ENCODE results near the gene ZBTB7A. TPM values are rescaled to one million over a fixed set of nuclear protein-coding genes. Genes with fewer than 3 reads are reported as not detected.

Gene ZBTB7A
- total RNA-seq, 1 experiment from 2014 or later: 7.2 TPM

GRCh38 chr19:4028334-4029246 lies 38.1 kb downstream of the ZBTB7A start:
- no peak overlapping the region for H3K4me3 ChIP-seq (ENCODE audit: low read length)
- no peaks in the 10 kb centered on the region for H3K4me1 ChIP-seq (ENCODE audit: low read length)
- no peak overlapping the region for H2AFZ ChIP-seq (ENCODE audit: low read length)
- no peaks in the 10 kb centered on the region for H3K79me2 ChIP-seq (ENCODE audit: low read length)
- DNase-seq: no peak
- no peaks in the 10 kb centered on the region for H3K27me3 ChIP-seq (ENCODE audit: low read length)
- no peak overlapping the region for H3K4me2 ChIP-seq (ENCODE audit: low read depth, low read length, poor library complexity, severe bottlenecking)
- no peaks in the 10 kb centered on the region for H4K20me1 ChIP-seq (ENCODE audit: insufficient read depth, low read depth, low read length)
- H3K9me2 ChIP-seq (replicated peaks; ENCODE audit: insufficient read depth, low read length): no peaks in the 10 kb centered on the region
- H3K9me3 ChIP-seq (ENCODE audit: low read length): no peaks in the 10 kb centered on the region
- H3K9ac ChIP-seq (ENCODE audit: low read length): no peak overlapping the region
- H3K27ac ChIP-seq (ENCODE audit: low read length): no peak overlapping the region
- no peaks in the 10 kb centered on the region for H3K36me3 ChIP-seq (ENCODE audit: insufficient read depth, low read length)

- H3K9me3 ChIP-seq (ENCODE audit: low read length): no peaks in the 10 kb centered on the region
- H3K9ac ChIP-seq (ENCODE audit: low read length): no peak overlapping the region
- no peaks in the 10 kb centered on the region for H3K79me2 ChIP-seq (ENCODE audit: low read length)
- no peaks in the 10 kb centered on the region for H3K9me2 ChIP-seq (replicated peaks; ENCODE audit: insufficient read depth, low read length)
- H2AFZ ChIP-seq (ENCODE audit: low read length): no peak overlapping the region
- no peak for DNase-seq
- no peaks in the 10 kb centered on the region for H3K27me3 ChIP-seq (ENCODE audit: low read length)
- no peaks in the 10 kb centered on the region for H3K4me1 ChIP-seq (ENCODE audit: low read length)
- H3K27ac ChIP-seq (ENCODE audit: low read length): no peak overlapping the region
- H3K4me3 ChIP-seq (ENCODE audit: low read length): no peak overlapping the region
- no peaks in the 10 kb centered on the region for H4K20me1 ChIP-seq (ENCODE audit: insufficient read depth, low read depth, low read length)
- no peaks in the 10 kb centered on the region for H3K36me3 ChIP-seq (ENCODE audit: insufficient read depth, low read length)
- H3K4me2 ChIP-seq (ENCODE audit: low read depth, low read length, poor library complexity, severe bottlenecking): no peak overlapping the region
Measured at GRCh38 chr19:4027146-4027545, 39.6 kb downstream of the ZBTB7A start.

GRCh38 chr19:4025317-4025716 lies 41.4 kb downstream of the ZBTB7A start:
- H3K27ac ChIP-seq (ENCODE audit: low read length): no peak overlapping the region
- 0 out of 2 replicates have a peak, but pooled peaks cover 2% of the 10 kb centered on the region for H3K4me1 ChIP-seq (ENCODE audit: low read length)
- H2AFZ ChIP-seq (ENCODE audit: low read length): no peak overlapping the region
- no peak overlapping the region for H3K4me2 ChIP-seq (ENCODE audit: low read depth, low read length, poor library complexity, severe bottlenecking)
- H3K9me3 ChIP-seq (ENCODE audit: low read length): no peaks in the 10 kb centered on the region
- DNase-seq: no peak
- H3K9me2 ChIP-seq (replicated peaks; ENCODE audit: insufficient read depth, low read length): no peaks in the 10 kb centered on the region
- no peak overlapping the region for H3K9ac ChIP-seq (ENCODE audit: low read length)
- no peak overlapping the region for H3K4me3 ChIP-seq (ENCODE audit: low read length)
- no peaks in the 10 kb centered on the region for H3K36me3 ChIP-seq (ENCODE audit: insufficient read depth, low read length)
- no peaks in the 10 kb centered on the region for H3K27me3 ChIP-seq (ENCODE audit: low read length)
- peaks cover 7% of the 10 kb centered on the region for H3K79me2 ChIP-seq (ENCODE audit: low read length)
- H4K20me1 ChIP-seq (ENCODE audit: insufficient read depth, low read depth, low read length): no peaks in the 10 kb centered on the region

GRCh38 chr19:4023600-4024398 lies 42.9 kb downstream of the ZBTB7A start:
- H3K27me3 ChIP-seq (ENCODE audit: low read length): no peaks in the 10 kb centered on the region
- no peak overlapping the region for H2AFZ ChIP-seq (ENCODE audit: low read length)
- no peak overlapping the region for H3K4me3 ChIP-seq (ENCODE audit: low read length)
- H3K36me3 ChIP-seq (ENCODE audit: insufficient read depth, low read length): no peaks in the 10 kb centered on the region
- H4K20me1 ChIP-seq (ENCODE audit: insufficient read depth, low read depth, low read length): no peaks in the 10 kb centered on the region
- DNase-seq: no peak
- no peak overlapping the region for H3K4me2 ChIP-seq (ENCODE audit: low read depth, low read length, poor library complexity, severe bottlenecking)
- H3K9me3 ChIP-seq (ENCODE audit: low read length): no peaks in the 10 kb centered on the region
- no peak overlapping the region for H3K9ac ChIP-seq (ENCODE audit: low read length)
- peaks cover 10% of the 10 kb centered on the region for H3K79me2 ChIP-seq (ENCODE audit: low read length)
- no peaks in the 10 kb centered on the region for H3K9me2 ChIP-seq (replicated peaks; ENCODE audit: insufficient read depth, low read length)
- 0 out of 2 replicates have a peak, but pooled peaks cover 2% of the 10 kb centered on the region for H3K4me1 ChIP-seq (ENCODE audit: low read length)
- H3K27ac ChIP-seq (ENCODE audit: low read length): no peak overlapping the region

GRCh38 chr19:4019578-4019977 lies 47.1 kb downstream of the ZBTB7A start:
- Histone ChIP-seq H3K9ac (ENCODE audit: low read length) (no peak overlapping the region), H2AFZ (ENCODE audit: low read length) (no peak overlapping the region), H3K4me2 (ENCODE audit: low read depth, low read length, poor library complexity, severe bottlenecking) (no peak overlapping the region), H3K27ac (ENCODE audit: low read length) (no peak overlapping the region), H3K4me1 (ENCODE audit: low read length) (0 out of 2 replicates have a peak, but pooled peaks cover 2% of the 10 kb centered on the region), H3K27me3 (ENCODE audit: low read length) (no peaks in the 10 kb centered on the region), H3K9me3 (ENCODE audit: low read length) (no peaks in the 10 kb centered on the region), H4K20me1 (ENCODE audit: insufficient read depth, low read depth, low read length) (peaks cover 8% of the 10 kb centered on the region; the same call in 1 of the 2 replicates), H3K4me3 (ENCODE audit: low read length) (no peak overlapping the region), H3K9me2 (replicated peaks; ENCODE audit: insufficient read depth, low read length) (no peaks in the 10 kb centered on the region), H3K36me3 (ENCODE audit: insufficient read depth, low read length) (no peaks in the 10 kb centered on the region), H3K79me2 (ENCODE audit: low read length) (peaks cover 25% of the 10 kb centered on the region)
- no peak for DNase-seq

GRCh38 chr19:4018775-4019504 lies 47.8 kb downstream of the ZBTB7A start:
- no peaks in the 10 kb centered on the region for H3K9me2 ChIP-seq (replicated peaks; ENCODE audit: insufficient read depth, low read length)
- no peaks in the 10 kb centered on the region for H3K36me3 ChIP-seq (ENCODE audit: insufficient read depth, low read length)
- H2AFZ ChIP-seq (ENCODE audit: low read length): no peak overlapping the region
- H3K4me1 ChIP-seq (ENCODE audit: low read length): 0 out of 2 replicates have a peak, but pooled peaks cover 2% of the 10 kb centered on the region
- H3K9ac ChIP-seq (ENCODE audit: low read length): no peak overlapping the region
- no peaks in the 10 kb centered on the region for H3K27me3 ChIP-seq (ENCODE audit: low read length)
- H3K79me2 ChIP-seq (ENCODE audit: low read length): peaks cover 26% of the 10 kb centered on the region
- no peak for DNase-seq
- peaks cover 13% of the 10 kb centered on the region; the same call in 1 of the 2 replicates for H4K20me1 ChIP-seq (ENCODE audit: insufficient read depth, low read depth, low read length)
- H3K9me3 ChIP-seq (ENCODE audit: low read length): no peaks in the 10 kb centered on the region
- H3K27ac ChIP-seq (ENCODE audit: low read length): no peak overlapping the region
- H3K4me3 ChIP-seq (ENCODE audit: low read length): no peak overlapping the region
- no peak overlapping the region for H3K4me2 ChIP-seq (ENCODE audit: low read depth, low read length, poor library complexity, severe bottlenecking)

- H3K27me3 ChIP-seq (ENCODE audit: low read length): no peaks in the 10 kb centered on the region
- no peak overlapping the region for H3K9ac ChIP-seq (ENCODE audit: low read length)
- no peaks in the 10 kb centered on the region for H3K36me3 ChIP-seq (ENCODE audit: insufficient read depth, low read length)
- H4K20me1 ChIP-seq (ENCODE audit: insufficient read depth, low read depth, low read length): peaks cover 13% of the 10 kb centered on the region; the same call in 1 of the 2 replicates
- H3K27ac ChIP-seq (ENCODE audit: low read length): no peak overlapping the region
- peaks cover 26% of the 10 kb centered on the region for H3K79me2 ChIP-seq (ENCODE audit: low read length)
- H3K9me2 ChIP-seq (replicated peaks; ENCODE audit: insufficient read depth, low read length): no peaks in the 10 kb centered on the region
- H3K4me2 ChIP-seq (ENCODE audit: low read depth, low read length, poor library complexity, severe bottlenecking): no peak overlapping the region
- no peaks in the 10 kb centered on the region for H3K9me3 ChIP-seq (ENCODE audit: low read length)
- no peak overlapping the region for H3K4me3 ChIP-seq (ENCODE audit: low read length)
- 0 out of 2 replicates have a peak, but pooled peaks cover 2% of the 10 kb centered on the region for H3K4me1 ChIP-seq (ENCODE audit: low read length)
- DNase-seq: no peak
- H2AFZ ChIP-seq (ENCODE audit: low read length): no peak overlapping the region
Measured at GRCh38 chr19:4018140-4018613, 48.5 kb downstream of the ZBTB7A start.

Data from Karpas-422 (cell line).